Inflammatory macrophage treated with lipopolysaccharide for 4 hours (primary cell): ENCODE results near the gene XIRP2.
"Not testable (repeated sequence)": the region's sequence is repeated elsewhere in the genome, so short reads cannot be mapped to it uniquely, and the experiment has no call there.

Experiments used
- DNase-seq: peaks from one replicate; pipeline ENCODE4 v3.0.0-alpha.2; 2020

XIRP2 gene

DNA sequence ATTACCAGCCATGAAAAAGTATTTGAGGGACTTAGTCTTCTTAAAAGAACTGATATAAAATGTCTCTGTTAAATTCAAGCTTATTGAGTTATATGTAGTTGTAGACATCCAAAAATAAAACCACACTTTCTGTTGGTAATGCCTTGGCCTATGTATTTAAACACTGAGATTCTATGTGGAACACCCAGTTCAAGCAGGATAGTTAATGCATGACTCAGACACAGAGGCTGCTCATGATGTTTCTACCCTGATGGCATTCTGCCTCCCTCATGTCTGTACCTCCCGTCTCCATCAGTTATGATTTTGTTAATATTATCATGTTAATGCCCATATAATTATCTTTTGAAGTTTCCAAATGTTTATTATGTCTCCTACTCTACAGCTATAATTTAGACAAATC lies 164.5 kb downstream of the XIRP2 start:
- no peak for DNase-seq

DNA sequence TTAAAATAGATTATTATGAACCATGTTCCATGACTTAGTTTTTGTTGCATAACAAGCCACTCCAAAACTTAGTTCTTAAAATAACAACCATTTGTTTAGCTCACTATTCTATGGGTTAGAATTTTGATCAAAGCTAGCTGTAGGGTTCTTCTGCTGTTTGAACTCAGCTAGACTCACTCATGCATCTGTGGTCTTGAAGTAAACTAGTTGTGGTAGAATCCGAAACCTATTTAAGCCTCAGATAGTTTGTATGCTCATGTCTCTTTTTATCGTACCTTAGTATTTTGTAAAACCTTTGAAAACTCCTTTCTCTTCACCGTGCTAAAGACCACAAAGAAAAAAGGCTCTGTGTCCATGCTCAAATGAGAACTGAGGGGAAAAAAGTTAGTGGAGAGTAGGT lies 166.6 kb downstream of the XIRP2 start:
- no peak for DNase-seq

DNA sequence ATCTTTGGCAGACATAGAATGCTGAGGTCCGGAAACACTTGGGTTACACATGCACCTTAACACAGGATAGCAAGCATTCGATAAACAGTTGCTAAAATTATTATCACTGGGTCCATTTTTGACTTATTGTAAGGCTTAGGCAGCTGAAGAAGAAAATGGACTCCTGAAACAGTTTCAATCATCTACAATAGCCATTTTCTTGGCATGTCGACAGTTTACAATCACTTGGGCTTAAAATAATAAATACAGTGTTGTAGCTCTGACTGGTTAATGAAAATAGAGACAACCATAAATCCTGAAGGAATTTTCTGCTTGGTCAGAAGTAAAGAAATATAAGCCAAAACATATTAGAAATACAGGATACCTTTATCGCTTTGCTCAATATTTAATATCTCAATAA lies 169.2 kb downstream of the XIRP2 start:
- DNase-seq = no peak

DNA sequence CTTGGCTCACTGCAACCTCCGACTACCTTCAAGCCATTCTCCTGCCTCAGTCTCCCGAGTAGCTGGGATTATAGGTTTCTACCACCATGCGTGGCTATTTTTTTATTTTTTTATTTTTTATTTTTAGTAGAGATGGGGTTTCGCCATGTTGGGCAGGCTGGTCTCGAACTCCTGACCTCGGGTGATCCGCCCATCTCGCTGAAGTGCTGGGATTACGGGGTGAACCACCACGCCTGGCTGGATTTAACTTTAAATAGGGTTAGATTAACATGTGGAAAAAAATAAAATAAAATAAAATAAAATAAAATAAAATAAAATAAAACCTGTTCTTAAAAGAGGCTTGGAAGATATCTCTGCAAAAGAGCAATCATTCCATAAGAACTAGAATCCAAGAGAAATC lies 170.9 kb downstream of the XIRP2 start:
- no peak for DNase-seq

DNA sequence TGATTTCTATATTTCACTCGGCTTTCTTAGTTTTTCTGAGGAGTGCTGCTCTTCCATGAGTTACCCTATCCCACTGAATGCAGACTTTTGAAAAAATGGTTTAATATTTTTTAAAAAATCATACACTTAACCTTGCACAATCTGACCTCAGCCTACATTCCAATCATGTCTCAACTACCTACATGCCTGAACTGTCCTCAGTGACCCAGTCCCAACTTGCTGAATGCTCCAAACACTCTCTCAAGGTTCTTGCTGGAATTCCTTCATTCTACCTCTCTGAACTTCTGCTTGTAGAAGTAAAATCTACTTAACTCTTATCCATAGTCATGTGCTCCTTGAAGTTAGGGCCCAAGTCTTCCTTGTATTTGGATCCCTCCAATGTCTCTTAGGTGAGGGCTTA lies 181.6 kb downstream of the XIRP2 start:
- no peak for DNase-seq

DNA sequence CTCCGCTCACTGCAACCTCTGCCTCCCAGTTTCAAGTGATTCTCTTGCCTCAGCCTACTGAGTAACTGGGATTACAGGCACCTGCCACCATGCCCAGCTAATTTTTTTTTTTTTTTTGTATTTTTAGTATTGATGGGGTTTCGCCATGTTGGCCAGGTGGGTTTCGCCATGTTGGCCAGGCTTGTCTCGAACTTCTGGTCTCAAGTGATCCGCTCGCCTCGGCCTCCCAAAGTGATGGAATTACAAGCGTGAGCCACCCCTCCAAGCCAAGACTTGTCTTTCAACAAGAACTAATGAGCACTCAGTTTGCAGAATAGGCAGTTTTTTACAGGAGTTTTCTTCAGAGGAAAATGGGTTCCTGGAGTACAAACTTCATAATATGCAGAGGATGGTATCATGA lies 187.4 kb downstream of the XIRP2 start:
- DNase-seq = not testable (repeated sequence)

DNA sequence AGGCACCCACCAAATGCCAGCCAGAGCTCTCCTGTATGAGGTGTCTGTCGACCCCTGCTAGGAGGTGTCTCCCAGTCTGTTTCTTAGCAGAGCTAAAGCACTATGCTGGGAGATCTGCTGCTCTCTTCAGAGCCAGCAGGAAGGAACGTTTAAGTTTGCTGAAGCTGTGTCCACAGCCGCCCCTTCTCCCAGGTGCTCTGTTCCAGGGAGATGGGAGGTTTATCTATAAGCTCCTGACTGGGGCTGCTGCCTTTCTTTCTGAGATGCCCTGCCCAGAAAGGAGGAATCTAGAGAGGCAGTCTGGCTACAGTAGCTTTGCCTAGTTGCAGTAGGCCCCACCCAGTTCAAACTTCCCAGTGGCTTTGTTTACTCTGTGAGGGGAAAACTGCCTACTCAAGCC lies 210.7 kb downstream of the XIRP2 start:
- DNase-seq = not testable (repeated sequence)

DNA sequence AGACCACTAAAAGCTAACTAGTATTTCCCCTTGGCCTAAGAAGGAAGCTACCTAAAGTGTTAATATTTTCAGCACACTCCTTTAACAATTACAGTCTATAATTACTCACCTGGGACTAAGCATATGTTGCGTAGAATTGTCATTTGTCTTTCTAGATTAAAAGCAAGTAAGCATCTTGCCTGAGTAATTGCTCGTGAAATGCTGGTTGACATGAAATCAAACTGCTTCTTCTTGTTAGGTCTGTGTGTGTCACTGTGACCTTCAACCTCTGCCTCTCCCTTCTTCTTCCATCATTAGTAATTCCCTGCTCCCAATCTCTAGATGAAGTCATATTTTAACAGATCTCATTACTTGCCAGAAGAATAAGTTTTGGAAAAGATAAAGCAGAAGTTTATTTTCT lies 212.2 kb downstream of the XIRP2 start:
- no peak for DNase-seq

DNA sequence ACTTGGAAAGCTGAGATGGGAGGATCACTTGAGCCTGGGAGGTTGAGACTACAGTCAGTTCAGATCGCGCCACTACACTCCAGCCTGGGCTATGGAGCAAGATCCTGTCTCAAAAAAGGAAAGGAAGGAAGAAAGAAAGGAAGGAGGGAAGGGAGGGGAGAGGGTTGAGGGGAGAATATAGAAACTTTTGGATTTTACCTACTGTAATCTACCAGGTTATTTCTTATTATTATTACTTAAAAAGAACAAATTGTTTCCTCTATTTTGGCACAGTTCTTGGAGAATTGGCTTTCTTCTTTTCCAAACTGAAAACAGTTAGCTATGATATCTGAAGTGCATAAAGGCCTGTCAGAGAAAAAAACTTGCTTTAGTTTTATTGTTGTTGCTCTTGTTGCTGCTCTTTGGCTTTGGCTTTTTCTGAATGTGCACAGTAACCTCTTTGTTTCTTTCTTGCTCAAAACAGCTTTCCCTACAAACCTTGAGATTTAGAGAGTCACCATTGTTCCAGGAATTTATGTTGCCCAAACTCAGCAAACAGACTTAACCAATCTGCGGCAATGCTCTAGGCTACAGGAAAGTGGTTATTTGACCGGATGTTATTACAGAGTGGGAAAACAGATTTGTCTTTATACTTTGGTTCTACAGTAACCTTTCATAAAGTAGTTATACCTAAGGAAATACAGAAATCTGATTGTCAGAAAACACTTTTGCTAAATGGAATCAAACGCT lies 214.9 kb downstream of the XIRP2 start:
- DNase-seq = no peak

DNA sequence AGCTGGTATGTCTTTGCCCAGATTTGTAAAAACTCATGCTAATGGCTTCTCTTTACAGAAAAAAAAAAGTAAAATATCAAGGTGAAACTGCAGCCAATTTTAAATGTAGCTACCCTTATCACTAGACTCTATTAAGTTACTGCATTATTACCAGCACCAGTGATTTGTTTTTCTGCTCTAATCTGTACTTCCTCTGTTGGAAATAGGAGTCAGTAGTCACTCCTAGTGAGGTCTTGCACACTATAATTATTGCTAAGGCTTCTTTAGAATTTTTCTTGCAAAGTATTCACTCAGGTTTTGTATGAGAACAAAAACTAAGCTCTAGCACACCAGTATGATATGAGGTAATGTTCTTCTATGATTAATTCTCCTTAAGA lies 215.5 kb downstream of the XIRP2 start:
- DNase-seq = no peak

DNA sequence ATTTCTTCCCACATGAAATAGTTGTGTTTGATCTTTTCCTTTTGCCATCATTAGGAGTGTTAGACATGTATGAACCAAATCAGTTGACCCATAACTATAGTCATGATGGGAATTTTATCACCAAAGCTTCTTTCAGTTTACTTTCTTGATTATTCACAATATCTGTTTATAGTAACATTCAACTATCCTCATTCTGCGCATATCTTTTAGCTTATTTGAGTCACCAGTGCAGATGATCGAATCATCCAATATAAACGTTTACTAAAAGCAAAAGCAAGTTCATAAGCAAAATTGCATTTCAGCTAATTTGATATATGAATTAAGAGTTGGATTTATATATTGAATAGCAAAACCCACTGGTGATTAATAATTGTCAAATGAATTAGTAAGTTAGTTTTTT lies 216.4 kb downstream of the XIRP2 start:
- no peak for DNase-seq

DNA sequence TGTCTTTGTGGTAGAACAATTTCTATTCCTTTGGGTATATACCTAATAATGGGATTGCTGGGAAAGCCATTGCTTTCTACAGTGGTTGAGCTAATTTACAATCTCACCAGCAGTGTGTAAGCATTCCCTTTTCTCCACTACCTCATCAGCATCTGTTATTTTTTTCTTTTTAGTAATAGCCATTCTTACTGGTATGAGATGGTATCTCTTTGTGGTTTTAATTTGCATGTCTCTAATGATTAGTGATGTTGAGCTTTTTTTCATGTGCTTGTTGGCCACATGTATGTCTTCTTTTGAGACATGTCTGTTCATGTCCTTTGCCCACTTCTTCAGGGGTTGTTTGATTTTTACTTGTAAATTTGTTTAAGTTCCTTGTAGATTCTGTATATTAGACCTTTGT lies 221.4 kb downstream of the XIRP2 start:
- DNase-seq = not testable (repeated sequence)

DNA sequence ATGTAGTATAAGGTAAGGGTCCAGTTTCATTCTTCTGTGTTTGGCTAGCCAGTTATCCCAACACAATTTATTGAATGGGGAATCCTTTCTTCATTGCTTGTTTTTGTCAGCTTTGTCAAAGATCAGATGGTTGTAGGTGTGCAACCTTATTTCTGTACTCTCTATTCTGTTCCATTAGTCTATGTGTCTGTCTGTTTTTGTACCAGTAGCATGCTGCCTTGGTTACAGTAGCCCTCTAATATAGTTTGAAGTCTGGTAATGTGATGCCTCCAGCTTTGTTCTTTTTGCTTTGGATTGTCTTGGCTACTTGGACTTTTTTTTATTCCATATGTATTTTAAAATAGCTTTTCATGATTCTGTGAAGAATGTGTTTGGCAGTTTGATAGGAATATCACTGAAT lies 222.1 kb downstream of the XIRP2 start:
- no peak for DNase-seq

DNA sequence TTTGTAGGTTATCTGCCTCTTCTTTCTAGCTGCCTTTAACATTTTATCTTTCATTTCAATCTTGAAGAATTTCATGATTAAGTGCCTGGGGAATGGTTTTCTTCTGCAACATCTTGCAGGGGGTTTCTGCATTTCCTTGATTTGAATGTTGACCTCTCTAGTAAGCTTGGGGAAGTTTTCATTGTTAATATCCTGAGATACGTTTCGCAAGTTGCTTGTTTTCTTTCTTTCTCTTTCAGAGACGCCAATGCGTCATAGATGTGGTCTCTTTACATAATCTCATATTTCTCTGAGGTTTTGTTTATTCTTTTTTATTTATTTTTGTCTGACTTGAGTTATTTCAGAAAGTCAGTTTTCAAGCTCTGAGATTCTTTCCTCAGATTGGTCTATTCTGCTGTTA lies 225.7 kb downstream of the XIRP2 start:
- peak; percentile 37 for DNase-seq

DNA sequence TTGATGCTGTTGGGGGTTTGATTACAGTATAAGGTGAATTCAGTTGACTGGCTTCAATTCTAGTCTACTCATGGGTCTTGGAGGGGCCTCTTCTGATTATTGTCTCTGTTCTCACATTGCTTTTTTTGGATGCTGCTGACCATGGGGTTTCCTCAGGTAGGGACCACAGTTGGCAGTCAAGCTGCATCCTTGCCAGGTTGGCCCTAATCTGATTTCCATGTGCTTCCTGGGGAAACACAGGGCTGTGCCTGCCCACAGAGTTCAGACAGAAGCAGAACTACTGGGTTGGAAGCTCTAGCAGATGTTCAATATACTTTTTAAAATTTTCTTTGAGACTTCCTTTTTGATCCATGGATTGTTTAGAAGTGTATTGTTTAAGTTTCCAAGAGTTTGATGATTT lies 227.3 kb downstream of the XIRP2 start:
- DNase-seq = no peak

DNA sequence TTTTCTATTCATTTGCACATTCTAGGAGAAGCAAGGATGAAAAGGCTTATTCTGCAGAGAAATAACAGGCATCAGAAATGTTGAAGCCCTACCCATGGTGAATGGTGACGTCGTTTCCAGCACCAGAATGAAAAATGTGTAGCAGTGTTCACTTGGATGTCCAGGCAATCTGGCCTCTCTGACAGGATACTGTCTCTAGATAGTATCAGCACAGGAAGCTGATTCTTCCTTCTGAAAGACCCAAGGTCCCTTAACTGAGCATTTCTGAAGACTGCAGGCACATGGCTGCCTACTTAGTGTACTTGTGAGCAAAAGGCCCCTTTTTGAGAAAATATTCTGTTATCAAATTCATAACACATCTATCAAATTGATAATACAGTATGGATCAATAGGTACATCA lies 234.1 kb downstream of the XIRP2 start:
- no peak for DNase-seq

DNA sequence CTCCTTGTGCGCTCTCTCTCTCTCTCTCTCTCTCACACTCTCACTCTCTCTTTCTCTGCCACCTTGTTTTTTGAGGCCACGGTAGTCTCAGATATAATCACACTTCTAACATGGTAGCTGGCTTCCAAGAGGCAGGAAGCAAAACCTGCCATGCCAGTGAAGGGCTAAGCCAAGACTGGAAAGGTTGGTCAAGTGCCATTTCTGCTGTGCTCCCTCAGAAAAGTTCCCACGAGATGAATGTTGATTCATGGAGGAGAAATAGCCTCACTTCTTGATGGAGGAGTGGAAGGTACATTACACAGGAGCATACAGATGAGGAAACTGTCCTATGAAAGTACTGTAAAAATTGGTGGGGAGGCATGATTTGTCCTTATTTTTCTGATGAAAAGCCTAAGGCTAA lies 237.9 kb downstream of the XIRP2 start:
- DNase-seq = no peak

DNA sequence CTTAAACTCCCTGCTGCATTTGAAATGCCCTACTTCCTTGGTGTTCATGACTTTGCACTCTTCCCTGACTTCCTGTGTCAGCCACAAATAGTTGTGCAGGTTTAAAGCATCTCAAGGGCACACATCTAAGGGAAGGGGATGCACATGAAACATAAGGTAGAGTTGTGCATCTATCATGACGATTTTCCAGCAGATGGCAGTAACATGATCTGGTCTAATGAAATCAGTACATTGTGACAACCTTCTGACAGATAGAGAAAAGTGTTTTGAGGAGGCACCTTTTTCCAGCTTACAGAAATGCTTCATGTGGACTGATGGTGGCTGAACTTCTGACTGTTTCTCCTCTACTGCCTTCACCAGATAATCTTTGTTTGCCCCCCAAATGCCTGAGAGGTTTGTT lies 238.9 kb downstream of the XIRP2 start:
- DNase-seq = peak; percentile 5

DNA sequence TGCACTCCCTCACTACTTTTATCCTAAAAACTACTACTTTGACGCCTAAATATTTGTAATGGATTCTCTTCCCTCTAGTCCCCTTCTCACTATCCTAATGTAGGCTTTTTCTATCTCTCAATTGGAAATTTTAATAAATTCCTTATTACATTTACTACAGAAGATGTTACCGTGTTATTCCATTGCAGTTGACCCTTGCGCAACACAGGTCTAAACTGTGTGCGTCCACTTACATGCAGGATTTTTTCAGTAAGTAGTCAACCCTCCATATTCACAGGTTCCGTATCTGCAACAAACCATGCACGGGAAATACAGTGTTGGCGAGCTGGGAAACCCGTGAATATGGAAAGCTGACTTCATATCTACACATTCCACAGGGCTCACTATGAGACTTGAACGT lies 239.8 kb downstream of the XIRP2 start:
- DNase-seq = no peak

DNA sequence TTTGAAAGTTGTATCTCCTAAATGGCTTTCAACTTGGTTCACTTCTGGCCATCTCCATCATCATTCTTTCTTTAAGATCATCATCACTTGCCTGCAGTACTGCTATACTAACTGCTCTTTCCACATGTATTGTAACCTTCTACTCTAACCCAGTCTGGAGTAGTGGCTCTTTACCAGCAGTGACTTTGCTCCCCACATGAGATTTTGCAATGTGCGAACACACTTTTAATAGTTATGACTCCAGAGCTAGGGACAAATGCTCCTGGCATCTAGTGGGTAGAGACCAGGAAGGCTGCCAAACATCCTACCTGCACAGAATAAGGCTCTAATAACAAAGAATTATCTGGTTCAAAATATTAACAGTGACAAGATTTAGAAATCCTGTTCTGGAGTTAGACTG lies 243.8 kb downstream of the XIRP2 start:
- DNase-seq = no peak

DNA sequence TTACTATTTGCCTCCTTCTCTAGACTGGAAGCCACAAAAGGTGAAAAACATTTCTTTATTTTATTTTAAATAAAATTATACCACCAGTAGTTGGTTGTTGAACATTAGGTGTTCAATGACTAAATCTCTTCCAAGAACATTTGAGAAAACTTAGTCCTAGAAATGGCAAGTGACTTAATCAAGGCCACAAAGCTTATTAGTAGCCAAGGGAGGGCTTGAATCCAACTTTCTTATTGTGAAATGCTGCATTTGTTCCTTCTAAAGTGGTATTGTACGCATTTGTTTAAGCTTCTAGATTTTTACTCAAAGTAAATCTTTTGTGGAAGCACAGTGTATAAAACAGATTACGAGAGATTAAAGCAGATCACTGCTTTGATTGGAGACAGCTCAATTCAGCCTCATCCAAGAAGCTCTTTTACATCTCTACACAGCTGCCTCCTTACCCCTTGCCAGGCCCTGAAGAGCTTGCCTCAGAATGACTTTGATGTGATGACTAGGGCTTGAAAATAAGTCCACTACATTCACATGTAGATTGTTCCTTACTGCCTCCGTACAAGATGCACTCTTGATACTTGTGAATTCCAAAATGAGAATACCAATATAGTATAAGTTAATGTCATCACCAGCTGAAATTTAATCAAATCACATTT lies 244.8 kb downstream of the XIRP2 start:
- no peak for DNase-seq

DNA sequence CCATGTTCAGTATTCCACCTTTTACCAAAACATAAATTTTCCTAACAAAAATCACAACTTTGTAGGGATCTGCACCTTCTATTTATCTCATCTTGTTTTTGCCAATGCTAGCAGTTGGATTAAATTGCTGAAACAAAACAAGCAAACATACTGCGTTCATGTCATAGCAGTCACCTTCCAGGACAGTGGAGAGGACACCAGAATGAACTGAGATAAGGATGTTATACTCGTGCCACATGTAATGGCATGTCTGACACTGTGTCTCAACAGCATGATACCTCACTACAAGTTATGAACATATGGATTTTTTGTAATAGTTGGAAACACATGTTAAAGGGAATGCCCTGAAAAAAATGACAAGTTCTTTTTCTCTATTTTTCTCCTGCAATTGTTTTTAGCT lies 245.3 kb downstream of the XIRP2 start:
- DNase-seq = no peak

DNA sequence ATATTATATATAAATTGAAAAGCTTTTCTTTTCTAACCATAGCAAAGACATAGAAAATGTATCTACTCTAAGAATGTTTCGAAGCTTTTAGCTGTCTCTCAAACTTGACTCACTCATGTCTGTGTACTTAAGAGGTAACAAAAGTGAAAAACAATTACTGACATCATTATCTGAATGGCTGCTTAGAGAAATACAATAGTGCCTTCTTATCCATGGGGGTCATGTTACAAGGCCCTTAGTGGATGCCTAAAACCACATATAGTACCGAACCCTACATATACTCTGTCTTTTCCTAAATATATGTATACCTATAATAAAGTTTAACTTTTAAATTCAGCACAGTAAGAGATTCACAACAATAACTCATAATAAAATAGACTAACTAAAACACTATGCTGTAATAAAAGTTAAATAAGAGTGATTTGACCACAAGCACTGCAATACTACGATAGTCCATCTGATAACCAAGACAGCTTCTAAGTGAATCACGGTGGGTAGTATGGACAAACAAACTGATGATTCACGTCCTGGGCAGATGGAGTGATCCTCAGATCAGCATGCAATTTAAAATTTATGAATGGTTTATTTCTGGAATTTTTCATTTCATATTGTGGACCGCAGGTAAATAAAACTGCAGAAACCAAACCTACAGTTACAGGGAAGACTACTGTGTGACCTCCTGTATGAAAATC lies 246.2 kb downstream of the XIRP2 start:
- no peak for DNase-seq

DNA sequence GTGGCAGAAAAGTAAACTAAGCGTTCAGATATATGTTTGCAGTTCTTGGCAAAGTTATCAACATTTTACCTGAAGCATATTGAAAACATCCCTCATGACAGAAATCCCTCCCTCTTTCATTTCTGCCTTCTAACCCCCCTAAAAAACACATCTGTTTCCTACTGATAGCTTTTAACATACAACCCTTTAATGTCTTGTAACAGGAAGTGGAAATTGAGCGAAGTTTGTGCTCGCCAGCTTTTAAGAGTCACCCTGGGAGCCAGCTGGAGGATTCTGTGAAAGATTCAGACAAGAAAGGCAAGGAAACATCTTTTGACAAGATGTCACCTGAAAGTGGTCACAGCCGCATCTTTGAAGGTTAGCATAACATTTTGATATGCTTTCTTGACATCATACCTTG lies 247.4 kb downstream of the XIRP2 start:
- no peak for DNase-seq
